ENCODE results near the gene HMGXB3.
A peak's percentile ranks its signal among the peaks of the same experiment; 100 is the strongest.

DNA sequence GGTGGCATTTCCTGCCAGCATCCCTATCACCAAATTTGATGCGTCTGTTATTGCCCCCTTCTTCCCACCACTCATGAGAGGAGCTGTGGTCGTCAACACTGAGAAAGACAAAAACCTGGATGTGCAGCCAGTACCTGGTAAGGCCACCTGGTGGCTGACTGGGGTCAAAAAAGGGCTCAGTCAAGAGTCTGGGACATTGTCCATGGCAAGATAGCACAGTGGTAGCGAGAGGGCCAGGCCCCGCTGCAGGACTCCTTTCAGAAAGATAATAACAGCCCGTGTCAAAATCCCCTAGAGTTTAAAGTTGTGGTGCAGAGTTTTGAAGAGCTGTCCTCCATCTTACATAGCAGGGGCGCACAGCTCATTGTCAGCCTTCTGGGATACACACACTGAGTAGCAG lies 45.0 kb downstream of the HMGXB3 start:
- TF ChIP-seq CTCF (conservative IDR thresholded peaks at IDR 0.05 in 1 of 2, IDR thresholded peaks at IDR 0.05 in 1 of 2; ENCODE audit: extremely low read depth in 1 of 2, insufficient read depth in 1 of 2, low read depth in 1 of 2, low read length in 2 of 2) = peak; percentile 25 to 37
- no peak for TF ChIP-seq EZH2 (IDR thresholded peaks at IDR 0.05; ENCODE audit: borderline replicate concordance, low read length)

All from mammary epithelial cell (primary cell).